GM12872 (cell line): ENCODE measurements around the gene MMP24.
A peak's percentile ranks its signal among the peaks of the same experiment; 100 is the strongest.

Experiments used
- TF ChIP-seq, protein P1 (sequence below): IDR thresholded peaks from 3 replicates; pipeline ENCODE4 v1.5.1; 2011; ENCODE audit warnings: low read depth, mild to moderate bottlenecking, low read length, moderate library complexity; ENCODE audit not compliant: insufficient read depth

MMP24 gene

DNA sequence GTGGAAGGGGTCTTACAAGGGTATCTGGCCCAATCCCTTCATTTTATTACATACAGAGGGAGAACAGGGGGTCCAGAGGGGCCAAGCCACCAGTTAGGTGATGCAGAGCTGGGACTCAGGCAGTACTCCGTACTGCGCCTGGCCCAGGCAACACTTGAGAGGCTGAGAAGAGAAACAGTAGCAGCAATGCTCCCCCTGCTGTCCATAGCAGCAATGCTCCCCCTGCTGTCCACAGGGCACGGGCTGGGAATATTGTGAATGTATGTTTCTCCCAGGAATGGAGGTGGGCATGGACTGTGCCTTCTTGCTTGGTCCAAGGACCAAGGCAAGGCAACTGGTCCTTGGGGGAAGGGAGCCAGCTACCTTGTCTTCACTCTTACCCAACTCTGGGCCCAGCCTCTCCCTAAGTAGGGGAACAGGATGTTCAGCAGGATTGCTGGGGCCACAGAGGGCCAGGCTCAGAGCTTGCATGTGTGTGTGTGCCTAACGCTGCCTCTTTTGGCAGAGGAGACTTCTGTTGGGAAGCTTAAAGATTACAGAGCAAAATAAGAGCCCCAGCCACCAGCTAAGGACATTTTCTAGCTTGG, 80.5 kb downstream of the MMP24 start:
- TF ChIP-seq, protein P1, sequence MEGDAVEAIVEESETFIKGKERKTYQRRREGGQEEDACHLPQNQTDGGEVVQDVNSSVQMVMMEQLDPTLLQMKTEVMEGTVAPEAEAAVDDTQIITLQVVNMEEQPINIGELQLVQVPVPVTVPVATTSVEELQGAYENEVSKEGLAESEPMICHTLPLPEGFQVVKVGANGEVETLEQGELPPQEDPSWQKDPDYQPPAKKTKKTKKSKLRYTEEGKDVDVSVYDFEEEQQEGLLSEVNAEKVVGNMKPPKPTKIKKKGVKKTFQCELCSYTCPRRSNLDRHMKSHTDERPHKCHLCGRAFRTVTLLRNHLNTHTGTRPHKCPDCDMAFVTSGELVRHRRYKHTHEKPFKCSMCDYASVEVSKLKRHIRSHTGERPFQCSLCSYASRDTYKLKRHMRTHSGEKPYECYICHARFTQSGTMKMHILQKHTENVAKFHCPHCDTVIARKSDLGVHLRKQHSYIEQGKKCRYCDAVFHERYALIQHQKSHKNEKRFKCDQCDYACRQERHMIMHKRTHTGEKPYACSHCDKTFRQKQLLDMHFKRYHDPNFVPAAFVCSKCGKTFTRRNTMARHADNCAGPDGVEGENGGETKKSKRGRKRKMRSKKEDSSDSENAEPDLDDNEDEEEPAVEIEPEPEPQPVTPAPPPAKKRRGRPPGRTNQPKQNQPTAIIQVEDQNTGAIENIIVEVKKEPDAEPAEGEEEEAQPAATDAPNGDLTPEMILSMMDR: peak; percentile 62

DNA sequence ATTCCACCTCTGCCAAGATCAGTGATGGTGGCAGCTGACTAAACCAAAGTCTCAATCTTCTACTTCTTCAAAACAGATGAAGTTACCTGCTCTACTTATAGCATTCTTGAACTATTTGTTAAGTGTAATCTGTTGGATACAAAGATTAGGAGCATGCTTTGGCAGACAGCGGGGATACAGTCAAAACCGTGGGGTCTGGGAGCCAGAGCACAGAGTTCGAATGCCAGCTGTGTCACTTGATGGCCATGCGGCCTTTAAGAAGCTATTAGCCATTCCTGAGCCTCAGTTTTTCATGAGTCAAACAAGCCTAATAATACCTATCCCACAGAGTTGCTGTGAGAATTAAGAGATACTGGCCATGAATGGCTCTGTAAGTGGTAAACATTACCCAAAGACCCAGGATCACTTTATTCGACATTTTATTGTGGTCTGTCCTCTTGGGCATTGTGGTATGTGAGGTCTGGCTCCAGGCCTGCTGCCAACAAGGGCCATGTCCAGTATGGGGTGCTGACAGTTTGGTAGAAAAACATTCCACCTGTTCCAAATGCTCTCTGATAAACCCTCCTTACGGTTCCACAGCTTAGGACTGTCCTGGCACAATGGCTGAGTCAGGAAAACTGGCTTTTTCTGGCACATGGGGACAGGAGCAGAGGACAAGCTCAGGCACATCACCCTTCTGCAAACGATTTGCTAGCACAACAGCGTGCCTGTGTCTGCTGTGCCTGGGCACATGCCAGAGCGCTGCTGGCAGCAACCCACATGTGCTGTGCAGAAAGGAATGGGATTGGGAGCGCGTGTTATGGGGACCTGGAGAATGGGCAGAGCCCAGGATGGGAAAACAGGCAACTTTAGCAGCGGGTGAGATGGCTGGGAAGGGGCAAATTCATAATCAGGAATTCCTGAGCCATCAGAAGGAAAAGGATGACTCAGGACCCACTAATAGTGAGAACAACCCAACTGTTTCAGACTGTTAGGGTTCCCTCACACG, 81.5 kb downstream of the MMP24 start:
- TF ChIP-seq, protein P1: no peak

DNA sequence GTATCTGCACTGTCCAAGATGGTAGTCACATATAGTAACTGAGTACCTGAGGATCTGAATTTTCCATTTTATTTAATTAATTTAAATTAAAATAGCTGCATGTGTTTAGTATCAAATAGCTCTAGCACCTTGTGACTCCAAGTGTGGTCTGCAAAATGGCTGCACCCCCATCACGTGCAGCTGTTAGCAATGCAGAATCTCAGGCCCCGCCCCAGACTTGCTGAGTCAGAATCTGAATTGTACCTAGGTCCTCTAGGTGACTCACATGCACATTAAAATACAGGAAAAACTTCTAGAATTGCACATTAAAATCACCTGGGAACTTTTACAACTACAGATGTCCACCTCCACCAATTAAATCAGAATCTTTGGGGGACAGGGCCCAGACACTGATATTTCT, 84.9 kb downstream of the MMP24 start:
- TF ChIP-seq, protein P1: no peak

DNA sequence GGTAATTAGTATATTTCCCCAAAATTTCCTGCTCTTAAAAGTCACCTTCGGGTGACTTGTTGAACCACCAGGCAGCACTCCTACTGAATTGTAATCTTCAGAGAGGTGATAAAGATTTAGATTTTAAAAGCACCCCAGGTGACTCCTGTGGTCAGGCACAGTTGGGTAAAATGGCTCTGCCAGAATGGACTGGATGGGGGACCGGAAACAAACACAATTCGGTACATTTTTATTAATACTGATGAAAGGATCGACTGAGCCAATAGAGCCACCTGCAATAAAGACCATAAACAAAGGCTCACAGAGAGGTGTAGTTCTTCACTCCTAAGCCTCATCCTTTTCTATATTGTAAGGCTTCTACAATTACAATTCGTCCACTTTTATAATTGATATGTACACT, 85.3 kb downstream of the MMP24 start:
- TF ChIP-seq, protein P1: no peak

DNA sequence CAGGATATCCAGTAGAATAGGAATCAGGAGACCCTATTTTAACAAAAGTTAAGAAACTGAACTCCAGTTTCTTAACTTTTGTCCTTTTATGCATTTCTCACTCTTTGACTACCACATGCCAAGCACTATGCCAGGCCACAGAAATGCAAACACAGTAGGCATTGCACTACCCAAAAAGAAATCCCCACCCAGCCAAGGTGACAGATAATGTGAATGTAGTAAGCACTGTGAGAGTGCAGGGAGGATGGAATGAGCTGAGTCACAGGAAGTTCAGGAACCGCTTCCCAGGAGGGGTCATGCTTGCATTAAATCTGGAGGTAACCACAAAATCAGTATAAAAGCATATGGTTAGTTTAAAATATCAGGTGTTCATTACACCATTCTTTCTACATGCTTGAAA, 85.8 kb downstream of the MMP24 start:
- TF ChIP-seq, protein P1: no peak

DNA sequence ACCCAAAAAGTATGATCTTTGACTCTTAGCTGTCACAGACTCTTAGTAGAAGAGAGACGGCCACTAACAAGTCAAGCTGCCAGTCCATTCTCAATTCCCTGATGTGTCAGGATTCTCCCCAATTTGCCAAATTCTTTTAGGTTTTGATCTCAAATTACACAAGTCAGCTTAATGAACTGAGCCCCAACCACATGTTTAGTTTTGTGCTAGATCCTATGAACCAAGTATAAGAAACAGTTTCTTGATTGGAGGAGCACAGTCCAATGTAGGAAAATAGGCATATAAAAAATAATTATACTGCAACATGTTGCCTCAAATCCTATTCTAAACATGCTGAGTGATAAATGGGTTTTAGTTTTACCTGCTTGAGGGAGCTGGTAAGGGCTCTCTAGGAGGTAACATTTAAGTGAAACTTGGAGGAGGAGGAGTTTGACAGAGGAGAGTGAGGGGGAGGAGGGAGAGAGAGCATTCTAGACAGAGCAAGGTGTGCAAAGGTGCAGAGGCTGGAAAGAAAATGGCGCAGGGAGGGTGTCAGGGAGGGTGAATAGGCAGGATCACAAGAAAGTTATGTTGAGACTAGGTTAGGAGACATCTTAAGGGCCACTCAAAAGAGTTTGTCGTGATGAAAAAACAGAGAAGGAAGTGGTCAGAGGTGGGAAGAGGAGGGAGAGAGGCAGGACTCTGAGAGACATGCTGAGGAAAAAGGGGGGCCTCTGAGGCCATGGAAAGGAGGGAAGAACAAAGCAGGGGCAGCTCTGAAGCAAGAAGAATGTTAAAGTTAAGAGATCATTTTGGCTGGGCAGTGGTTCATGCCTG, 88.5 kb downstream of the MMP24 start:
- TF ChIP-seq, protein P1: no peak

DNA sequence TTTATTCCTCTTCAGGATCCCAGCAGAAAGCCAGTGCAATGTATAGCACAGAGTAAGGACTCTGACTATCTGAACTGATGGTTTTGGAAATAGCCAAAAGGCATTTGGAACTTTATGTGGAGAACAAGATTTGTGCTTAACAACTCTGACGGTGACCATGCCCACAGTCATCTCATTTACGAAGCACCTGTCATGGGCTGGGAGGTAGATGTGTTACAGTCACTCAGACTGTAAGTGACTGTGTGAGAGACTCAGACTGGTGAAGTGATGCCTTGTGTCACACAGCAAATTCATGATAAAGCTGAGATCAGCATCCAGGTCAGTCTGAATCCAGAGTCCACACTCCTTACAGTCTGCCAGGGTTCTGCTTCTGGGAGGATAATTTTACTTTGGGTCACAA, 89.6 kb downstream of the MMP24 start:
- TF ChIP-seq, protein P1: no peak
